Upper lobe of left lung (tissue), 4 donors: ENCODE measurements around the gene DMD.

Source experiments
- POLR2A ChIP-seq, 4 donors: fragments of 450-650 bp; IDR thresholded peaks; one replicate each; pipeline ENCODE4 v1.5.1; 2016 to 2017; ENCODE audit warnings: antibody characterized with exemption in 4 of 4, mild to moderate bottlenecking in 2 of 4
- POLR2AphosphoS5 ChIP-seq, 2 donors: sonication (generic); formaldehyde crosslinking; IDR thresholded peaks; one replicate each; pipeline ENCODE4 v1.5.1; 2017; ENCODE audit warnings: antibody characterized with exemption in 2 of 2
- TF ChIP-seq, protein P1 (sequence below), 6 experiments: fragments of 450-650 bp in 4 of 6; fragments of 200-600 bp in 2 of 6; sonication (generic) in 2 of 6; IDR thresholded peaks; one replicate each; pipeline ENCODE4 v1.5.1; 2016 to 2019; ENCODE audit warnings: antibody characterized with exemption in 6 of 6

DNA sequence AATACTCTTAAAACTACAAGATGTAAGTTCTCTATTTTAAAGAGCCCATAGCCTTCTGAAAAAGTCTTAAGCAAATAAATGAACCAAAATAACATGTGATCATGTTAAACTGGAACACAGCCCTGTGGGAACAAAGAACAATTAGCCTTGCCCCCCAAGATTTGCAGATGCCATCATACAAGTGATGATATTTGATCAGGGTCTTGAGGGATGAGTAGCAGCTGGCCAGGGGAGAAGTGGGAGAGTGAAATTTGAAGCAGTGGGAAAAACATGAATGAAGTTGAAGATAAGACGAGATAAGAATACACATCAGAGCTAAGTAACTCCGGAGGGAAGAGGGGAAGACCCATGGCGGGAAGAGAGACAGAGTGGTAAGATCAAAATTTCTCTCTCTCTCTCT, 1689.4 kb downstream of the DMD start:
- TF ChIP-seq POLR2A (IDR thresholded peaks at IDR 0.05) (no peak), POLR2AphosphoS5 (IDR thresholded peaks at IDR 0.05) (no peak)
- TF ChIP-seq, protein P1, sequence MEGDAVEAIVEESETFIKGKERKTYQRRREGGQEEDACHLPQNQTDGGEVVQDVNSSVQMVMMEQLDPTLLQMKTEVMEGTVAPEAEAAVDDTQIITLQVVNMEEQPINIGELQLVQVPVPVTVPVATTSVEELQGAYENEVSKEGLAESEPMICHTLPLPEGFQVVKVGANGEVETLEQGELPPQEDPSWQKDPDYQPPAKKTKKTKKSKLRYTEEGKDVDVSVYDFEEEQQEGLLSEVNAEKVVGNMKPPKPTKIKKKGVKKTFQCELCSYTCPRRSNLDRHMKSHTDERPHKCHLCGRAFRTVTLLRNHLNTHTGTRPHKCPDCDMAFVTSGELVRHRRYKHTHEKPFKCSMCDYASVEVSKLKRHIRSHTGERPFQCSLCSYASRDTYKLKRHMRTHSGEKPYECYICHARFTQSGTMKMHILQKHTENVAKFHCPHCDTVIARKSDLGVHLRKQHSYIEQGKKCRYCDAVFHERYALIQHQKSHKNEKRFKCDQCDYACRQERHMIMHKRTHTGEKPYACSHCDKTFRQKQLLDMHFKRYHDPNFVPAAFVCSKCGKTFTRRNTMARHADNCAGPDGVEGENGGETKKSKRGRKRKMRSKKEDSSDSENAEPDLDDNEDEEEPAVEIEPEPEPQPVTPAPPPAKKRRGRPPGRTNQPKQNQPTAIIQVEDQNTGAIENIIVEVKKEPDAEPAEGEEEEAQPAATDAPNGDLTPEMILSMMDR (IDR thresholded peaks at IDR 0.05) = no peak
